Loucy (cell line): Measurements from ENCODE around the gene HOXD11.

ENCODE experiments used
- H2AFZ ChIP-seq: fragments of 200-600 bp; sonication (generic); 2 replicates; pipeline ENCODE4 v1.6.0; 2016; ENCODE audit warnings: antibody characterized with exemption, mild to moderate bottlenecking, low read length, moderate library complexity
- H3F3A ChIP-seq: fragments of 200-600 bp; 2 replicates; pipeline ENCODE4 v1.6.0; 2016; ENCODE audit warnings: antibody characterized with exemption, low read depth, mild to moderate bottlenecking
- H3K27me3 ChIP-seq: fragments of 200-600 bp; sonication (generic); 2 replicates; pipeline ENCODE4 v1.6.1; 2014; ENCODE audit warnings: low read length, mild to moderate bottlenecking; ENCODE audit not compliant: insufficient read depth, poor library complexity, severe bottlenecking
- H3K36me3 ChIP-seq: fragments of 200-600 bp; sonication (generic); 2 replicates; pipeline ENCODE4 v1.6.1; 2016; ENCODE audit warnings: low read length; ENCODE audit not compliant: insufficient read depth
- H3K4me1 ChIP-seq: fragments of 200-600 bp; sonication (generic); 2 replicates; pipeline ENCODE4 v1.5.1; 2014; ENCODE audit warnings: low read length, mild to moderate bottlenecking; ENCODE audit not compliant: insufficient read depth, poor library complexity, severe bottlenecking
- H3K4me2 ChIP-seq: fragments of 200-600 bp; sonication (generic); 2 replicates; pipeline ENCODE4 v1.6.0; 2014; ENCODE audit warnings: antibody characterized with exemption, low read length, low read depth, mild to moderate bottlenecking; ENCODE audit not compliant: poor library complexity, severe bottlenecking
- H3K4me3 ChIP-seq: fragments of 200-600 bp; sonication (generic); 2 replicates; pipeline ENCODE4 v1.5.1; 2014; ENCODE audit warnings: low read length, mild to moderate bottlenecking, mixed read lengths; ENCODE audit not compliant: poor library complexity, severe bottlenecking
- H3K79me2 ChIP-seq: fragments of 200-600 bp; sonication (generic); 2 replicates; pipeline ENCODE4 v1.6.1; 2014; ENCODE audit warnings: low read length; ENCODE audit not compliant: insufficient read depth
- H3K9ac ChIP-seq: fragments of 200-600 bp; sonication (generic); 2 replicates; pipeline ENCODE4 v1.6.0; 2014; ENCODE audit warnings: mild to moderate bottlenecking, low read depth, low read length, moderate library complexity; ENCODE audit not compliant: poor library complexity, severe bottlenecking
- H3K9me2 ChIP-seq: fragments of 200-600 bp; sonication (generic); replicated peaks from 2 replicates; pipeline ENCODE4 v1.6.1; 2016; ENCODE audit warnings: low read depth, low read length, mixed read lengths
- H3K9me3 ChIP-seq: fragments of 200-600 bp; sonication (generic); 2 replicates; pipeline ENCODE4 v1.6.1; 2014; ENCODE audit warnings: mild to moderate bottlenecking, antibody characterized with exemption, low read length, low read depth; ENCODE audit not compliant: insufficient read depth
- H4K20me1 ChIP-seq: fragments of 200-600 bp; sonication (generic); 2 replicates; pipeline ENCODE4 v1.6.0; 2014; ENCODE audit warnings: antibody characterized with exemption, low read length, mild to moderate bottlenecking; ENCODE audit not compliant: insufficient read depth, poor library complexity, severe bottlenecking
- EZH2phosphoT487 ChIP-seq: fragments of 200-600 bp; IDR thresholded peaks from 2 replicates; pipeline ENCODE4 v1.6.1; 2018; ENCODE audit warnings: antibody characterized with exemption, mild to moderate bottlenecking, moderate library complexity, borderline replicate concordance
- TF ChIP-seq, protein P1 (sequence below): fragments of 200-600 bp; sonication (generic); conservative IDR thresholded peaks from 2 replicates; pipeline ENCODE4 v1.5.1; 2014; ENCODE audit warnings: mild to moderate bottlenecking, antibody characterized with exemption, low read length

The HOXD11 gene

DNA sequence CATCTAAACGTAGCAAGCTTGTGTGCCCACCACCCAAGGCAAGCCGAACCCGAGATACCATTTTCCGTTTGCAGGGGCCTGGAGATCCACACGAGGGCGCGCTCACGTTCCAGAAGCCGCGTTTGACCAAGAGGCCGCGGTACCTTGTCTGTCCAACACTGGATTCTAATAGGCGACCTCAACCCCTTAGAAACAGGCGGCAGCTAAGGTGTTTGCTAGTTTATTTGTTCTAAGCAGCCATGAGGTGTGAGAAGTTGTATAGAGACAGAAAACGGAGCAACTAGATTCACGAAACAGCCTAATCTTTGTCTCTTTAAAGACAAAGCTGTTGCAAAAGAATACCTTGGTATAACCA lies 4.2 kb downstream of the HOXD11 start:
- no peaks in the 10 kb centered on the region for H3K36me3 ChIP-seq
- no peak overlapping the region for H3K9ac ChIP-seq
- H3K27me3 ChIP-seq, result peaks cover 45% of the 10 kb centered on the region
- no peak overlapping the region for H2AFZ ChIP-seq
- no peaks in the 10 kb centered on the region for H3K79me2 ChIP-seq
- H3K9me3 ChIP-seq, result no peaks in the 10 kb centered on the region
- H3F3A ChIP-seq, result 0 out of 2 replicates have a peak, but pooled peaks cover 4% of the 10 kb centered on the region
- no peak overlapping the region for H3K4me2 ChIP-seq
- H4K20me1 ChIP-seq, result no peaks in the 10 kb centered on the region
- H3K4me3 ChIP-seq, result no peak overlapping the region
- no peaks in the 10 kb centered on the region for H3K9me2 ChIP-seq
- H3K4me1 ChIP-seq, result peaks cover 10% of the 10 kb centered on the region
- no peak for TF ChIP-seq EZH2phosphoT487
- TF ChIP-seq, protein P1, sequence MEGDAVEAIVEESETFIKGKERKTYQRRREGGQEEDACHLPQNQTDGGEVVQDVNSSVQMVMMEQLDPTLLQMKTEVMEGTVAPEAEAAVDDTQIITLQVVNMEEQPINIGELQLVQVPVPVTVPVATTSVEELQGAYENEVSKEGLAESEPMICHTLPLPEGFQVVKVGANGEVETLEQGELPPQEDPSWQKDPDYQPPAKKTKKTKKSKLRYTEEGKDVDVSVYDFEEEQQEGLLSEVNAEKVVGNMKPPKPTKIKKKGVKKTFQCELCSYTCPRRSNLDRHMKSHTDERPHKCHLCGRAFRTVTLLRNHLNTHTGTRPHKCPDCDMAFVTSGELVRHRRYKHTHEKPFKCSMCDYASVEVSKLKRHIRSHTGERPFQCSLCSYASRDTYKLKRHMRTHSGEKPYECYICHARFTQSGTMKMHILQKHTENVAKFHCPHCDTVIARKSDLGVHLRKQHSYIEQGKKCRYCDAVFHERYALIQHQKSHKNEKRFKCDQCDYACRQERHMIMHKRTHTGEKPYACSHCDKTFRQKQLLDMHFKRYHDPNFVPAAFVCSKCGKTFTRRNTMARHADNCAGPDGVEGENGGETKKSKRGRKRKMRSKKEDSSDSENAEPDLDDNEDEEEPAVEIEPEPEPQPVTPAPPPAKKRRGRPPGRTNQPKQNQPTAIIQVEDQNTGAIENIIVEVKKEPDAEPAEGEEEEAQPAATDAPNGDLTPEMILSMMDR, result 0 out of 2 replicates have a peak, but pooled peaks have one; percentile 13

GRCh38 chr2:176111846-176112374 lies 4.8 kb downstream of the HOXD11 start:
- TF ChIP-seq, protein P1, result no peak
- no peak for TF ChIP-seq EZH2phosphoT487
- no peaks in the 10 kb centered on the region for H3K9me2 ChIP-seq
- no peaks in the 10 kb centered on the region for H4K20me1 ChIP-seq
- peaks cover 10% of the 10 kb centered on the region for H3K4me1 ChIP-seq
- no peaks in the 10 kb centered on the region for H3K9me3 ChIP-seq
- no peak overlapping the region for H3K9ac ChIP-seq
- H3K79me2 ChIP-seq, result no peaks in the 10 kb centered on the region
- 0 out of 2 replicates have a peak, but pooled peaks cover 4% of the 10 kb centered on the region for H3F3A ChIP-seq
- no peak overlapping the region for H3K4me2 ChIP-seq
- no peak overlapping the region for H2AFZ ChIP-seq
- H3K27me3 ChIP-seq, result peaks cover 52% of the 10 kb centered on the region
- H3K36me3 ChIP-seq, result no peaks in the 10 kb centered on the region
- H3K4me3 ChIP-seq, result no peak overlapping the region

- Histone ChIP-seq H3F3A (0 out of 2 replicates have a peak, but pooled peaks cover 4% of the 10 kb centered on the region), H3K9me2 (no peaks in the 10 kb centered on the region), H3K4me3 (no peak overlapping the region), H3K27me3 (peaks cover 59% of the 10 kb centered on the region), H4K20me1 (no peaks in the 10 kb centered on the region), H3K4me2 (no peak overlapping the region), H3K4me1 (peaks cover 10% of the 10 kb centered on the region), H3K36me3 (no peaks in the 10 kb centered on the region), H3K9ac (no peak overlapping the region), H3K9me3 (no peaks in the 10 kb centered on the region), H2AFZ (no peak overlapping the region), H3K79me2 (no peaks in the 10 kb centered on the region)
- no peak for TF ChIP-seq EZH2phosphoT487
- TF ChIP-seq, protein P1, result no peak
Measured at GRCh38 chr2:176112375-176113302, 5.6 kb downstream of the HOXD11 start.
